ENCODE measurements around the gene LBP. TPM values are rescaled to one million over a fixed set of nuclear protein-coding genes. Genes with fewer than 3 reads are reported as not detected.
"Not testable (repeated sequence)": the region's sequence is repeated elsewhere in the genome, so short reads cannot be mapped to it uniquely, and the experiment has no call there.

The LBP gene
- total RNA-seq, 1 donor from 2014 or later, result not detected

GRCh38 chr20:38404016-38404415 is 57.7 kb downstream of the LBP start:
- TF ChIP-seq, protein P1, sequence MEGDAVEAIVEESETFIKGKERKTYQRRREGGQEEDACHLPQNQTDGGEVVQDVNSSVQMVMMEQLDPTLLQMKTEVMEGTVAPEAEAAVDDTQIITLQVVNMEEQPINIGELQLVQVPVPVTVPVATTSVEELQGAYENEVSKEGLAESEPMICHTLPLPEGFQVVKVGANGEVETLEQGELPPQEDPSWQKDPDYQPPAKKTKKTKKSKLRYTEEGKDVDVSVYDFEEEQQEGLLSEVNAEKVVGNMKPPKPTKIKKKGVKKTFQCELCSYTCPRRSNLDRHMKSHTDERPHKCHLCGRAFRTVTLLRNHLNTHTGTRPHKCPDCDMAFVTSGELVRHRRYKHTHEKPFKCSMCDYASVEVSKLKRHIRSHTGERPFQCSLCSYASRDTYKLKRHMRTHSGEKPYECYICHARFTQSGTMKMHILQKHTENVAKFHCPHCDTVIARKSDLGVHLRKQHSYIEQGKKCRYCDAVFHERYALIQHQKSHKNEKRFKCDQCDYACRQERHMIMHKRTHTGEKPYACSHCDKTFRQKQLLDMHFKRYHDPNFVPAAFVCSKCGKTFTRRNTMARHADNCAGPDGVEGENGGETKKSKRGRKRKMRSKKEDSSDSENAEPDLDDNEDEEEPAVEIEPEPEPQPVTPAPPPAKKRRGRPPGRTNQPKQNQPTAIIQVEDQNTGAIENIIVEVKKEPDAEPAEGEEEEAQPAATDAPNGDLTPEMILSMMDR (conservative IDR thresholded peaks at IDR 0.05; ENCODE audit: low read depth, low read length), result no peak
- no peak overlapping the region for H3K4me3 ChIP-seq (ENCODE audit: low read depth, low read length)
- DNase-seq (ENCODE audit: low read depth), result no peak

GRCh38 chr20:38405132-38405531 is 58.9 kb downstream of the LBP start:
- TF ChIP-seq, protein P1 (conservative IDR thresholded peaks at IDR 0.05; ENCODE audit: low read depth, low read length), result no peak
- no peak overlapping the region for H3K4me3 ChIP-seq (ENCODE audit: low read depth, low read length)
- DNase-seq (ENCODE audit: low read depth), result no peak

GRCh38 chr20:38406476-38406875 is 60.2 kb downstream of the LBP start:
- H3K4me3 ChIP-seq (ENCODE audit: low read depth, low read length), result no peak overlapping the region
- DNase-seq (ENCODE audit: low read depth), result no peak
- TF ChIP-seq, protein P1 (conservative IDR thresholded peaks at IDR 0.05; ENCODE audit: low read depth, low read length), result no peak

- DNase-seq (ENCODE audit: low read depth), result no peak
- TF ChIP-seq, protein P1 (conservative IDR thresholded peaks at IDR 0.05; ENCODE audit: low read depth, low read length), result no peak
- no peak overlapping the region for H3K4me3 ChIP-seq (ENCODE audit: low read depth, low read length)
These were observed 61.0 kb downstream of the LBP start for GRCh38 chr20:38407321-38407720.

- not testable (repeated sequence) for DNase-seq (ENCODE audit: low read depth)
These were observed 61.5 kb downstream of the LBP start for GRCh38 chr20:38407822-38408221.

GRCh38 chr20:38412877-38413577 is 66.7 kb downstream of the LBP start:
- no peak for DNase-seq (ENCODE audit: low read depth)
- TF ChIP-seq, protein P1 (conservative IDR thresholded peaks at IDR 0.05; ENCODE audit: low read depth, low read length), result no peak
- no peak overlapping the region for H3K4me3 ChIP-seq (ENCODE audit: low read depth, low read length)

More at GRCh38 chr20:38407822-38408221, 61.5 kb downstream of the LBP start:
- not testable (repeated sequence) for H3K4me3 ChIP-seq (ENCODE audit: low read depth, low read length)

DNA sequence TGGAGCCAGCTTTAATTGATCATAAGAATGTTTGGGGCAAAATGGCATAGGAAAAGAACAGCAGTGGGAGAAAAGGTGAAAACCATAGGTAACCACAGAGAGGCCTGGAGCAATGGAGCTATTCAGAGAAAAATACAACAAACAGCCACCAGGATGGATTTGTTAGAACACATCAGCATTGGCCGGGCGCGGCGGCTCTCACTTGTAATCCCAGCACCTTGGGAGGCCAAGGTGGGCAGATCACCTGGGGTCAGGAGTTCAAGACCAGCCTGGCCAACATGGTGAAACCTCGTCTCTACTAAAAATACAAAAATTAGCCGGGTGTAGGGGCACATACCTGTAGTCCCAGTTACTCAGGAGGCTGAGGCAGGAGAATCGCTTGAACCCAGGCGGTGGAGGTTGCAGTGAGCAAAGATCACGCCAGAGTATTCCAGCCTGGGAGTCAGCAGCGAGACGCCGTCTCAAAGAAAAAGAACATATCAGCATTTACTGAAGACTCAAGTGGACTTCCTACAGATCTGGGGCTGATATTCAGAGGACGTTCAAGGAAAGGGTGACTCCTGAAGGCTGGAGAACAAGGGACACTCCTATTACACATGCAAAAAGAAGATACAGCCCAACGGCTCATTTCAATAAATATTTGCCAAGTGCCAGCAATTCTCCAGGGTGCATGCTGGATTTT is 68.6 kb downstream of the LBP start:
- no peak for DNase-seq (ENCODE audit: low read depth)
- TF ChIP-seq, protein P1 (conservative IDR thresholded peaks at IDR 0.05; ENCODE audit: low read depth, low read length), result no peak
- no peak overlapping the region for H3K4me3 ChIP-seq (ENCODE audit: low read depth, low read length)

Data from epithelial cell of proximal tubule (primary cell).